HG03432 (cell line): ENCODE results near the gene GRIK1.
"Not testable (repeated sequence)": the region's sequence is repeated elsewhere in the genome, so short reads cannot be mapped to it uniquely, and the experiment has no call there.

Source experiments
- ATAC-seq: cut with Tn5 transposase; IDR thresholded peaks from one replicate; pipeline ENCODE4 v1.9.1; 2021; ENCODE audit warnings: mild to moderate bottlenecking, moderate library complexity; ENCODE audit not compliant: unreplicated experiment

GRIK1 gene

GRCh38 chr21:29624776-29625175, 315.0 kb downstream of the GRIK1 start:
- ATAC-seq, result no peak

GRCh38 chr21:29621525-29621924, 318.3 kb downstream of the GRIK1 start:
- no peak for ATAC-seq

GRCh38 chr21:29616209-29616751, 323.5 kb downstream of the GRIK1 start:
- no peak for ATAC-seq

GRCh38 chr21:29613877-29614276, 325.9 kb downstream of the GRIK1 start:
- no peak for ATAC-seq

- no peak for ATAC-seq
These were observed 326.8 kb downstream of the GRIK1 start for GRCh38 chr21:29613021-29613420.

- ATAC-seq, result no peak
These were observed 328.9 kb downstream of the GRIK1 start for GRCh38 chr21:29610779-29611360.

- no peak for ATAC-seq
These were observed 333.2 kb downstream of the GRIK1 start for GRCh38 chr21:29606613-29607012.

- not testable (repeated sequence) for ATAC-seq
These were observed 334.6 kb downstream of the GRIK1 start for GRCh38 chr21:29605219-29605618.

GRCh38 chr21:29604076-29604475, 335.7 kb downstream of the GRIK1 start:
- ATAC-seq, result no peak

- ATAC-seq, result no peak
These were observed 338.7 kb downstream of the GRIK1 start for GRCh38 chr21:29601047-29601446.

GRCh38 chr21:29586696-29587095, 353.1 kb downstream of the GRIK1 start:
- ATAC-seq, result no peak

GRCh38 chr21:29585462-29585861, 354.3 kb downstream of the GRIK1 start:
- ATAC-seq, result no peak

GRCh38 chr21:29583424-29583924, 356.3 kb downstream of the GRIK1 start:
- ATAC-seq, result no peak

GRCh38 chr21:29582855-29583254, 356.9 kb downstream of the GRIK1 start:
- ATAC-seq, result no peak

GRCh38 chr21:29581393-29581792, 358.4 kb downstream of the GRIK1 start:
- ATAC-seq, result no peak

GRCh38 chr21:29580732-29581285, 359.0 kb downstream of the GRIK1 start:
- no peak for ATAC-seq

GRCh38 chr21:29578306-29578705, 361.5 kb downstream of the GRIK1 start:
- ATAC-seq, result no peak

- ATAC-seq, result no peak
These were observed 367.8 kb downstream of the GRIK1 start for GRCh38 chr21:29571949-29572348.

- ATAC-seq, result no peak
These were observed 371.6 kb downstream of the GRIK1 start for GRCh38 chr21:29568020-29568697.

GRCh38 chr21:29557931-29558725, 381.7 kb downstream of the GRIK1 start:
- no peak for ATAC-seq

GRCh38 chr21:29557200-29557599, 382.6 kb downstream of the GRIK1 start:
- ATAC-seq, result no peak
